Keratinocyte (primary cell): ENCODE results near the gene SERPINH1. TPM values are rescaled to one million over a fixed set of nuclear protein-coding genes. Genes with fewer than 3 reads are reported as not detected.

ENCODE experiments used
- DNase-seq: peaks from one replicate; pipeline ENCODE4 v3.0.0-alpha.2; 2011; ENCODE audit warnings: low read depth, missing footprints, low spot score
- FAIRE-seq: peaks from 2 replicates; lab custom pipeline; 2011; peaks lifted over from hg19 to GRCh38; lab: Jason Lieb, UNC
- H2AFZ ChIP-seq: 2 replicates; pipeline ENCODE4 v1.6.0; 2012; ENCODE audit warnings: low read length, control low read depth, inconsistent platforms; ENCODE audit not compliant: control insufficient read depth
- H3K27ac ChIP-seq: 2 replicates; pipeline ENCODE4 v1.5.1; 2011; ENCODE audit warnings: low read length; ENCODE audit not compliant: control insufficient read depth, insufficient read depth
- H3K27me3 ChIP-seq: 3 replicates; pipeline ENCODE4 v1.6.0; 2011; ENCODE audit warnings: low read length; ENCODE audit not compliant: control insufficient read depth, insufficient read depth; ENCODE audit errors: extremely low read depth
- H3K36me3 ChIP-seq, 2 experiments: 2 replicates in 1 of 2; 3 replicates in 1 of 2; pipeline ENCODE4 v1.5.1; 2011; ENCODE audit warnings: low read length in 2 of 2, mild to moderate bottlenecking in 1 of 2; ENCODE audit not compliant: control insufficient read depth in 2 of 2, insufficient read depth in 2 of 2; ENCODE audit errors: extremely low read depth in 1 of 2
- H3K4me1 ChIP-seq: 3 replicates; pipeline ENCODE4 v1.5.1; 2011; ENCODE audit warnings: low read length; ENCODE audit not compliant: control insufficient read depth, insufficient read depth; ENCODE audit errors: extremely low read depth
- H3K4me2 ChIP-seq: 3 replicates; pipeline ENCODE4 v1.6.0; 2011; ENCODE audit warnings: low read depth, low read length; ENCODE audit not compliant: control insufficient read depth, insufficient read depth; ENCODE audit errors: extremely low read depth
- H3K4me3 ChIP-seq, 3 experiments: fragments of 200-600 bp in 1 of 3; sonication (generic) in 1 of 3; 2 replicates in 2 of 3; 3 replicates in 1 of 3; pipeline ENCODE4 v1.5.1; 2011 to 2016; ENCODE audit warnings: low read length in 3 of 3, mild to moderate bottlenecking in 3 of 3, control low read depth in 2 of 3, inconsistent platforms in 1 of 3, low read depth in 1 of 3, mixed read lengths in 1 of 3, mixed run types in 1 of 3, moderate library complexity in 1 of 3; ENCODE audit not compliant: control insufficient read depth in 2 of 3, insufficient read depth in 2 of 3; ENCODE audit errors: extremely low read depth in 1 of 3
- H3K79me2 ChIP-seq: 2 replicates; pipeline ENCODE4 v1.6.0; 2012; ENCODE audit warnings: low read length; ENCODE audit not compliant: control insufficient read depth, insufficient read depth
- H3K9ac ChIP-seq: 3 replicates; pipeline ENCODE4 v1.6.0; 2011; ENCODE audit warnings: low read length; ENCODE audit not compliant: control insufficient read depth, insufficient read depth; ENCODE audit errors: extremely low read depth
- H3K9me1 ChIP-seq: 3 replicates; pipeline ENCODE4 v1.6.0; 2011; ENCODE audit warnings: low read length; ENCODE audit not compliant: control insufficient read depth, insufficient read depth; ENCODE audit errors: extremely low read depth
- H3K9me3 ChIP-seq: 2 replicates; pipeline ENCODE4 v1.5.1; 2012; ENCODE audit warnings: low read depth, low read length; ENCODE audit not compliant: control insufficient read depth
- H4K20me1 ChIP-seq: 3 replicates; pipeline ENCODE4 v1.6.0; 2011; ENCODE audit warnings: low read length; ENCODE audit not compliant: control insufficient read depth, insufficient read depth; ENCODE audit errors: extremely low read depth
- CTCF ChIP-seq, 3 experiments: IDR thresholded peaks in 1 of 3; conservative IDR thresholded peaks in 1 of 3; optimal IDR thresholded peaks in 1 of 3; 2 replicates in 2 of 3; 3 replicates in 1 of 3; pipeline versions ENCODE3 to v1.5.1; 2011; ENCODE audit warnings: low read length in 3 of 3, mild to moderate bottlenecking in 3 of 3, moderate library complexity in 2 of 3, control low read depth in 1 of 3, inconsistent platforms in 1 of 3; ENCODE audit not compliant: insufficient read depth in 2 of 3; ENCODE audit errors: extremely low read depth in 1 of 3
- EZH2 ChIP-seq: IDR thresholded peaks from one replicate; pipeline ENCODE4 v1.6.1; 2012; ENCODE audit warnings: inconsistent platforms, mild to moderate bottlenecking, low read length, moderate library complexity
- dilution Hi-C: fragments of 300-500 bp; cut with MboI; formaldehyde crosslinking; loops from one replicate; pipeline ENCODE4 v1.7.0; 2020; ENCODE audit warnings: low sequenced_read_pairs; ENCODE audit not compliant: extremely low pct_ligation_motif_present
- polyA plus RNA-seq, 5 experiments: library from polyadenylated mRNA; depleted of rRNA in 3 of 5; stranded (reverse) in 3 of 5; stranded (forward) in 1 of 5; unstranded in 1 of 5; fragments of >200 nt; gene quantifications; 1 replicate in 1 of 5; 2 replicates in 3 of 5; 3 replicates in 1 of 5; pipeline versions ENCODE4 v1.2.1 to v1.2.3, GENCODE V29; 2011 to 2012; ENCODE audit warnings: missing spikeins in 2 of 5, low read depth in 1 of 5, low replicate concordance in 1 of 5

Gene SERPINH1
- polyA plus RNA-seq, 1 donor (not counting 4 experiments of a cell fraction or from before 2014, with no cell fraction given), result 136 TPM

GRCh38 chr11:75541193-75542087, 20.6 kb upstream of the SERPINH1 start:
- TF ChIP-seq EZH2, result no peak
- no peak for TF ChIP-seq CTCF (optimal IDR thresholded peaks at IDR 0.05 in 1 of 3, IDR thresholded peaks at IDR 0.05 in 1 of 3, conservative IDR thresholded peaks at IDR 0.05 in 1 of 3; ENCODE audit: extremely low read depth in 1 of 3, insufficient read depth in 2 of 3, low read length in 3 of 3)

GRCh38 chr11:75542088-75542438, 20.0 kb upstream of the SERPINH1 start:
- Histone ChIP-seq H4K20me1 (no peaks in the 10 kb centered on the region), H2AFZ (no peak overlapping the region), H3K9me1 (no peaks in the 10 kb centered on the region), H3K27ac (no peak overlapping the region), H3K4me2 (no peak overlapping the region), H3K4me3 (no peak overlapping the region), H3K4me1 (no peaks in the 10 kb centered on the region), H3K9ac (no peak overlapping the region), H3K36me3 (no peaks in the 10 kb centered on the region), H3K9me3 (no peaks in the 10 kb centered on the region), H3K79me2 (no peaks in the 10 kb centered on the region), H3K27me3 (no peaks in the 10 kb centered on the region)
- DNase-seq (no peak), FAIRE-seq (no peak)
- dilution Hi-C loops, result no loop called here
- TF ChIP-seq CTCF (optimal IDR thresholded peaks at IDR 0.05 in 1 of 3, IDR thresholded peaks at IDR 0.05 in 1 of 3, conservative IDR thresholded peaks at IDR 0.05 in 1 of 3; ENCODE audit: extremely low read depth in 1 of 3, insufficient read depth in 2 of 3, low read length in 3 of 3) (no peak), EZH2 (no peak)

More at GRCh38 chr11:75541193-75542087, 20.6 kb upstream of the SERPINH1 start:
- dilution Hi-C loops, result no loop called here
- H2AFZ ChIP-seq, result no peak overlapping the region
- H3K4me2 ChIP-seq, result no peak overlapping the region
- H3K9ac ChIP-seq, result no peak overlapping the region
- DNase-seq (no peak), FAIRE-seq (no peak)
- no peaks in the 10 kb centered on the region for H3K9me3 ChIP-seq
- H3K4me3 ChIP-seq, result no peak overlapping the region
- no peaks in the 10 kb centered on the region for H3K79me2 ChIP-seq
- no peaks in the 10 kb centered on the region for H3K27me3 ChIP-seq
- H3K36me3 ChIP-seq, result no peaks in the 10 kb centered on the region
- no peaks in the 10 kb centered on the region for H4K20me1 ChIP-seq
- no peaks in the 10 kb centered on the region for H3K9me1 ChIP-seq
- no peaks in the 10 kb centered on the region for H3K4me1 ChIP-seq
- no peak overlapping the region for H3K27ac ChIP-seq
